GM18502 (cell line): Measurements from ENCODE around the gene MEGF11.
"Not testable (repeated sequence)": the region's sequence is repeated elsewhere in the genome, so short reads cannot be mapped to it uniquely, and the experiment has no call there.

Experiments used
- ATAC-seq: cut with Tn5 transposase; IDR thresholded peaks from one replicate; pipeline ENCODE4 v1.9.1; 2021; ENCODE audit warnings: mild to moderate bottlenecking; ENCODE audit not compliant: unreplicated experiment, poor library complexity

MEGF11 gene

DNA sequence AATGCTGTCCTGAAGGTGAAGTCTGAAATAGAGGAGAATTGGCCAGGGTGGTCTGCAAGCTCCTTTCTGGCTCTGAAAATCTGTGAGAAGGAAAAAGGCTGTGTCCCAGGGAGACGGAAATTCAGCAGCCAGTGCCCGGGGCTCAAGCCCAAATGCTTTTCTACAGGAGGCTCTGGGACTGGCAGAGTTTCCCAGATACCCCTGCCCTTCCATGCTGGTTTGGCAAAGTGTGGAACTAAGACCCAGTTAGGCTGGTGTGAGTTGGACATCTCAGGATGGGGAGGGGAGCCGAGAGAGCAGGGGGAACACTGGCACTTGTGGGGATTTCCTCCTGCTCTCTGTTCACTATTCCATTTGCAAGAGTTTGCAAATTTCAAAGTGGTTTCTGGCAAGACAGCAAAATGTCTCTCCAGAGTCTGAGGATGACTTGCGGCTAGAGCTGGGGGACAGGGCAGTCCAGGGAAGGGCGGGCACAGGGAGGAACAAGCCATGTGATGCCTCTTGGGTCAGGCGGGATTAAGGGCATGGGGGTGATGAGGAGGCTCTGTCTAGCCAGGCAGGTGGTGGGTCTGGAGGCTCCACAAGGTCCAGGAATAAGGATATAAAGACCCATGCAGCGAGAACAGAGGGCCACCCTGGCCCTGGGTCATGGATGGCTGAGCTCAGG is 231.9 kb downstream of the MEGF11 start:
- no peak for ATAC-seq

DNA sequence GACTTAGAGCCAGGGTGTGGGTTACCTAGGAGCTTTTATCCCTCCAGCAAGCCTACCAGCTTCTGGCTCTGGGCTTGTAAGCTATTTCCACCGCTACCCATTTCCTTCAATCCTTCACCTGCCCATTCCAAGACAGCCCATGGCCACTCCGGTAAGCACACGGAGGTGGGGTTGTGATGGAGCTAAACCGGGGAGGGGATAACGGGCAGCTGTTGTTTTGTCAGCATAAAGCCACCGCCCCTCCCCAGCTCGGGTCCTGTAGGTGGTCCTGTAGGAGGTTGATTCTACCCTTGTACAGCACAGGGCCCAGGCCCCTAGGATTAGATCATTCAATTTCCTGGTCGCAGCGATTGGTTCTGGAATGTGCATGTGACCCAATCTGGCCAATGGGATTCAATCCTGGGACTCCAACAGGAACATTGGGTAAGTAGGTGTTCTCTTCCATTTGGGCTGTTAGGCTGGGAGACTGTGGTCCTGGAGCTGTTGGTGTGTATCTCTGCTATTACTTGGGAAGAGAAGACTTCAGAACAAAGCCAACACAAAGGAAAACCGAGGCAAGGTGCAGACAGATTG is 233.6 kb downstream of the MEGF11 start:
- no peak for ATAC-seq

DNA sequence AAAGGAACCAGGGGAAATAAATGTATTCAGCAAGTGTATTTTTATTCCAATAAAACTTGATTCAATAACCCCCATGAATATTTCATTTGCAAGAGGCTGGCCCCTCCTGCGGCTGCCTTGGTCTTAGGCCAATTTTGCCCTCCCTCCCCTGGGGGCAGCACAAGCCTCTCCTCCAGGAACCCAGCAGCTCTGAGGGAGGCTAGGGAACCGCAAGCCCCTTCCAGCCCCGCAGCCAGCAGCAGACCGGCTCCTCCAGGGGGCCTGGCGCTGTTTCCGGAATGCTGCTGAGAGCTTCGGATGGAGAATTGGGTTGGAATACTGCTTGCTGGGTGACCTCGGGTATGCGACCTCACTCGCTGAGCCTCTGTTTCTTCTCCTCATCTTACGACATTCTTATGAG is 234.2 kb downstream of the MEGF11 start:
- no peak for ATAC-seq

DNA sequence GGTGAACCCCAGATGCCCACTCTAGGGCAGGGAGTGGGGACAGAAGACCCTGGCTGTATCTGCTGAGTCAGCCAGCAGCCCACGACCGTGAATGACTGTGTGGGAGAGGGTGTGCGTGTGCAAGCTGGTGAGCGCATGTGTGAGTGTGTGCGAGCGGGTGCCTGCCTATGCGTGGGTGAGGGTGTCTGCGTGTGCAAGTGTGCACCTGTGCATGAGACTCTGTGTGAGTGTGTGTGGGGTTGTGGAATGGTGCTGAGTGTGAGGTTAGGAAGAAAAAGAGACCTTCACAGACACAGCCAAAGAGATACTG is 235.1 kb downstream of the MEGF11 start:
- ATAC-seq = no peak

DNA sequence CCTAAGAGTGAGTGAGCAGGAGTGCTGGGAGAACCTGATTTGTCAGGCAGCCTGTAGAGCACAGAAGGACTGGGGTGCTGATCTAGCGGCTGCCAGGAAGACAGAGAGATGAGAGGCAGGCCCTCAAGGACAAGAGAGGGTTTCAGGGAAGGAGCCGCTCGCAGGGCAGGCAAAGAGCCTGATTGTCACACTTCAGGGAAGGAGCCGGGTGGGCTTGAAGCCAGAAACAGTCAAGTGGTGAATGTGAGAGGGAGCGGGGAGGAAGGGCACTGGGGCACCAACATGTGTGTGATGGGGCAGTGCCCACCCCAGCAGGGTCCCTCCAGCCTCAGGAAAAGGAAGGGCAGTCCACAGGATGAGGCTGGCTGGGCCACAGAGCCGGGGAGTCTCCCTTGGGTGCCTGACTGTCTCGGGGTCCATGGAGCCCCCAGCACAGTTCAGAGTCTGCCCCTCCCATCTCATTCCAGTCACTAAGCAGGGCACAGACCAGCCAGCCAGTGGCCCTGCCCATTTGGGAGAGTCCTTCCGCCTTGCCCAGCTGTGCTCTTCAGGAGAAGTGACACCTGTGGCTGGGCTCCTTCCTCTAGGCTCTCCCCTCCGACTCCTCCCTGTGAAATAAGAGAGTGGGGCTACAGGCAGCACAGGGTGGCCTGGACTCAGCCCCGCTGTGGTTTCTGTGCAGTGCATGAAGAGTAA is 235.6 kb downstream of the MEGF11 start:
- ATAC-seq = no peak

DNA sequence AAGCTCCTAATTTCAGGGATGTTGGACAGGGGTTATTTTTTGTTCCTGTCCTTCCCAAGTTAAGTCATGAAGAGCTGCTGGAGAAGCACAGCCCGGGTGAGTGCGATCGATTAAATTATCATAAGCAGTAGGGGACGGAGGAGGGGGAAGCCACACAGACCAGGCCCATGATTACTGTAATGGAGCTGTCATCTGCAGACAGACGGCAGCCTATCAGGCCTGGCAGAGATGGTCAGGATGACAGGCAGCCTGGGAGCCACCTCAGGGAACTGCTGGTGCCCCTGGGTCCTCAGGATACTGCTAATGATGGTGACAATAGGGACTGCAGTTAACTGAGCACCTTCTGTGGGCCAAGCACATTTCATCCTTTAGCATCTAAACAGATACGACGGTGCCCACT is 236.6 kb downstream of the MEGF11 start:
- ATAC-seq = no peak

DNA sequence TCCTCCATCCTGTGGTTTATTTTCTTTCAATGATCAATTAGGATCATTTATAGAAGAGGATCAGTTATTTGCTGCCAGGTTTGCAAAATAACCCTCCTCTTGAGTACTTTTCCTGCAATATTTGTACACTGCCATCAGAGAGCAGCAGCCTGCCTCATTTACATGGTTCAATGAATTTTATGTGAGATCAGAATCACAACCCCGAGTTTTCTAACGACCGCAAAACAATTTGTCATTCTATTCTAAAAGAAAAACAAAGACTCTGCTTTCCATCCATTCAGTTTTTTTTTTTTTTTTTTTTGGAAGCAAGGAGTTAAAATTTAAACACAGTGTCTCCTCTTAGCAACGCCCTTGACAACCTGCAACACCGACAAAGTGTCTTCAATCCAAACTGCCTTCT is 237.4 kb downstream of the MEGF11 start:
- no peak for ATAC-seq

DNA sequence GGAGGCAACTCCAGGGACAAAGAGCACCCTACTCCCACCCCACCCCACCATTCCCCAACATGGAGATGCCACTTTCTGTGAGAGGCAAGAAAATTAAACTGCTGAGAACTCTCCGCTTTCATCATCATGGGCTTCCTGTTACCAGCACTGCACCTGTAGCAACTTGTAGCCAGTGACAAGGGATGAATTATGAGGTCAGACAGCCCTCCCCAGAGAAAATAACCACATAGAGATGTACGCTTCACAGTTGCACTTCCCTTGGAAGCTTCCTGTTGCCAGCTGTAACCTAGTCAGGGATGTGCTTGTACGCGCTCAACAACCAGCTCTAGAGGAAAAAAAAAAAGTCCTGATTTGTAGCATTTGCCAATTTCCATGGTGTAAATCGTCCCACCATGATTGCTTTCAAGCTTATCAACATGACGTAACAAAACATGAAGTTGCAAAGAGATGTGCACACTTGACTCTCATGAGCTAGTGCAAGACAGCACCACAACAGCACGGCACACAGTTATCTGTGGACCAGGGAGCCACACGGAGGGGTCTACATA is 238.8 kb downstream of the MEGF11 start:
- ATAC-seq = no peak

DNA sequence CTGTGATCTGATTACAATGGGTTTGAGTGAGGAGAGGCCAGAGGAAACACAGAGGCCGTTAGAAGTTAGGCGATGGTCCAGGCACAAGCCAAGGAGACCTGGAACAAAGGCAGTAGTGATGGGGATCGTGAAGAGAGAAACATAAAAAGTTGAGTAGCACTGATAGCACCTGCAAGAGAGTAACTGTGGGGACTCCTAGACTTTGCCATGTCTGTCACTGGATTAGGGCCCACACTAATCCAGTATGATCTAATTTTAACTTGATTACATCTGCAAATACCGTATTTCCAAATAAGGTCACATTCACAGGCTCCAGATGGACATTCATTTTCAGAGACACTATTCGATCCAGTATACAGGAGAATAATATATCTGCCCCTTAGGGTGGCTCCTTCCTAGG is 239.5 kb downstream of the MEGF11 start:
- no peak for ATAC-seq

DNA sequence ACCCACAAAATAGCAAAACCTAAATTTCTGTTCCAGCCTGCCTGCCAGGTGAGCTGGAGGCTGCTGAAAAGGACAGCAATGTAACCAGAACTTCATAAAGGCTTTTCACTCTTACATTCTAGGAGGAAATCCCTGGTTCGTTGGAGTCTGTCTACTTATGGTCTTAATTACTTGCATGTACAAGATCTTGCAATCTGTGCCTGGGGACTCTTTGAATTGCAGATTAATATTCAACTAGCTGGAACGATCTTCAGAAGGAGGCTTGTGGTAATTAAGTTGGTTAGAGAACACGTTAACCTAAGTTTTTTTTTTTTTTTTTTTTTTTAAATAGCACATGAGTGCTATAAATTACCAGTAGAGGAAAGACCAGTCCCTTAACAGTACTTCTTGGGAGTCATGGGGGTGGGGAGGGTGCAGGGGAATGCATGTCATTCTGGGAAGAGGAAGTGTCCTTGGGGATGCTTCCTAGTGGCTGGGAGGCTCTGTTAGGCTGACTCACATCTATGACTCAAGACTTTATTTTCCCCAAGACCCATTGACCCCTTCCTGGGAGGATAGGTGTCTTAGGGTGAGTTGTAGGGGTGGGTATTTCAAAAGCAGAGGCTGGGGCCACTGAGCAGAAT is 244.5 kb downstream of the MEGF11 start:
- no peak for ATAC-seq

DNA sequence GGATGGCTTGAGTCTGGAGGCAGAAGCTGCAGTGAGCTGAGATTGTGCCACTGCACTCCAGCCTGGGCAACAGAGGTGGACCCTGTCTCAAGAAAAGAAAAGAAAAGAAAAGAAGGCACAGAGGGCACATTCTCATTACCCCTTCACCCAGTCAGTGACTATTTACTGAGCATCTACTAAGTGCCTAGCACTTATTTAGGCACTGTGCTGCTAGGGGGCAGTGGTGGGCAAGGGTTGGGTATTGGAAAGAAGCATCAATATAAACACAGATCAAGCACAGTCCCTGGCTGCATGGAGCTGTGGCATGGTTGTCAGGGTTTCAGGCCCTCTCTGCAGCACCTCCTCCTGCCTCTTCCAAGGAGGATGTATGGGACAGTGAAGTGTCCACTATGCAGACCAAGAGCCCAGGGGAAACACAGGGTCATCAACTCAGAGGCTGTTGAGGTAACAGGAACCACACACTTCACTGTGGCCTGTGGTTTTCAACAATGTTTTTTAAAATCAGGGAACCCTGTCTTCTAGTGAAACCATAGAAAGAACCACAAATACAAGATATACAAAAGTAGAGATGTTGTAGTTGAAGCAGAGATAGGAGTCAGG is 245.8 kb downstream of the MEGF11 start:
- no peak for ATAC-seq

DNA sequence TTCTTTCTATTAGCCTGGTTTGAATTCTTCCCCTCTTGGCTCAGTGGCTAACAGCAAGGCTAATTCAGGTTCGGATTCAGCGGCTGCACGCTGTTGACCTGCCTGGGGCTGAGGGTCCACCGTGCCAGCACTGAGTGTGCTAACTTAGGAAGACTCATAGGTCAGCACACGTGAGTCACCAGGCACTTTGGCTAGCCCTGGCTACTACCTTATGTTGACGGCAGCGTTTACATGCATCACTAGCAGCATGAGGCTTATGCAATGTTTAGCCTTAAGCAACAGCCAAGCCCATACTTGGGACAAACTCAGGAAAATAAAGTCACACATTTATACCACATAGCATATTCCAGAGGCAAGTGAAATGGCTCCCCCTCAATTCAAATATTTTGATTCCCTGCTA is 246.6 kb downstream of the MEGF11 start:
- ATAC-seq = no peak

DNA sequence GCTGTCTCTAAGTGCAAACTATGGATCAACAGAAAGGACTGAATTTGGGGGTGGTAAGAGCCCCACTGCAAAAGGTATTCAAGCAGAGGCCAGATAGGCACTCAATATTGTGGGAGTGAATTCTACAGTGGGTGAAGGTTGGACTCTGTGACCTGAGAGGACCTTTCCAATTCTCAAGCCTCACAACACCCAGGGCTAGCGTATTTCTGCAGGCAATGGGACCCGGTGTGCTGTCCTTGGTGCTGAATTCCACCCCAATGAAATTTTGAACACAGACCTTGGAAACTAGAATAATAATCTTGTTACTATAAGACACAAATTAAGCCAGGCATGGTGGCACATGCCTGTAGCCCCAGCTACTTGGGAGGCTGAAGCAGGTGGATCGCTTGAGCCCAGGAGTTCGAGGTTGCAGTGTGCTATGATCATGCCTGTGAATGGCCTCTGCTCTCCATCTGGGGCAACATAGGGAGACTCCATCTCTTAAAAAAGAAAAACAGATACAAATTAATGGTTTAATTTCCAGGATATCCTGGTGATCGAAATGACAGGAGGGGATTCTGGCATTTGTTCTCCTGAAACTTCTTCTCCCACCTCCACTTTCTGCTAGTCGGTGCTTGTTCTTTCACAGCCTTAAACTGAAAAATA is 248.8 kb downstream of the MEGF11 start:
- ATAC-seq = no peak

DNA sequence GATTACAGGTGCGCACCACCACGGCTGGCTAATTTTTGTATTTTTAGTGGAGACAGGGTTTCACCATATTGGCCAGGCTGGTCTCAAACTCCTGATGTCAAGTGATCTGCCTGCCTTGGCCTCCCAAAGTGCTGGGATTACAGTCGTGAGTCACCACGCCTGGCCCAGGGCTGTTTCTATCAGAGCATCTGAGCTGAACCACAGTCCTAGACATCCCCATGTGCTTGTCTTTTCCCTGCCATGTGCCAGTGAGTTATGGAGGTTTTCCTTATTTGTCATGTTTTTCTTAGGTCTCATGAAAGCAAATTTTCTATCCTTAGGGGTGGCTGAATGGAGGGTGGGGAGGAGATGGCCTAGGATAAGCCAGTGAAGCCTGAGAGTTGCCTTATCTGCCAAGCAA is 250.4 kb downstream of the MEGF11 start:
- not testable (repeated sequence) for ATAC-seq

DNA sequence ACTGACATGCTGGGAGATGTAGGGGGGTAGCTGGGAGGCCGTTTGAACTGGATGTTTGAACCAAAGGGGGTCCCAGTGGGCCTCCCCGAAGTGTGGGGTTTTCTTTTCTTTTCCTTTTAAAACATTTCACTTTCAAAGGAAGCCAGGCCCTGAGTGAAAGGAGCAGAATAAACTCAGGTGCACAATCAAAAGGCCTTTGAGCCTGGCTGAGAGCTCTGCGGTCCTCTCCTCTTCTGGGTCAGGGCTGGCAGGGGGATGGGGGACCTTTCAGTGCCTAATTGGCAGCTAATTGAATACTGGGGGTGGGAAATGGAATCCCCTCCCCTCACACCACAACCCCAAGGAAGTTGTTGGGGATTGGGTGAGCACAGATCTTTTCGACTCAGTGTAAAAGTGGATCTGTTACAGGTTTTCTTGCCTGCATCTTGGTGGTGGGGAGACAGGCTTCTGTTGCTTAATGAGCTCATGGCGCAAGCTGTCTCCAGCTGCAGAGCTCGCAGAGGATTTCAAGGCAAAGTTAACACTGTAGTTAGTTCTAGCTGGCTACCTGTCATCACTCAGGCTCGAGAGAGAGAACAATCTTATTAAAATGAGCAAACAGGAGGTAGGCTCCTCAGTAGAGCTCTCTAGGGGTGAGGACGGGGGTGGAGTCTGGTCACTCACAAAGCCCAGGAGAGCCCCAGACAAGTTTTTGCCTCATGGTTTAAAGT is 251.7 kb downstream of the MEGF11 start:
- ATAC-seq = no peak

DNA sequence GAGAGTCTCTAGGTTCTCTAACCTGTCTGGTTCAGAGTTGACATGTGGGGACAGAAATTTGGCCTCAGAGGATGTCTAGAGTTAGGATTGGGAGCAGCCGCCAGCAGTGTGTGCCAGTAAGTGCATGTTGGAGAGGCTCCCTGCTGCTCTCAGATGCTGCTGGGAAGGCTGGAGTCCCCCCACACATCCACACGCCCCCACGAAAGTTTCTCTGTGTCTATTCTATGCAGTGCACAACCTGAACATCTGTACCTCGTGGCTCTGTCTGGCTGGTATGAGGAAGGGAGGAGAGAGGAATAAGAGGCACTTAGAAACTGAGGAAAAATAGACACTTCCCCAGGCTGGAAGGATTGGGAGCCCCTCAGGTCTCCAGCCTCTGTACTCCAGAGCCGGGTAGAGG is 252.5 kb downstream of the MEGF11 start:
- ATAC-seq = no peak

DNA sequence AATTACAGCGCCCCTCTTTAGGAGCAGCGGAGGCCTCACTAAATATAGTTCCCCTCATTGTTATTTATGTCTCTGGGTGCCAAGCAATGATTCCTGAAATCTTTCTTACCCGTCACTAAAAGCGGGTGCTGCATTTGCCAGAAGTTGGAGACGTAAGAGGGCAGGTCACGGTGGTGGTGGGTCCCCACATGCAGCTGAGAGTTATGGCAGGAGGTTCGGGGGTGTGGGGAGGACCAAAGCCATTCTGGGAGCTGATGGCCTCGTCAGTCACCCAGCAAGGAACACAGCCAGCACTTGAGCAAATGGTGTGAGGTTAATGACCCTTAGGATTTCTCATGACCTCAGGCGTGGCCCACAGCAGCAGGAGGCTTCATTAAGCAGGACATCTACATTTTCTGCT is 255.1 kb downstream of the MEGF11 start:
- no peak for ATAC-seq

DNA sequence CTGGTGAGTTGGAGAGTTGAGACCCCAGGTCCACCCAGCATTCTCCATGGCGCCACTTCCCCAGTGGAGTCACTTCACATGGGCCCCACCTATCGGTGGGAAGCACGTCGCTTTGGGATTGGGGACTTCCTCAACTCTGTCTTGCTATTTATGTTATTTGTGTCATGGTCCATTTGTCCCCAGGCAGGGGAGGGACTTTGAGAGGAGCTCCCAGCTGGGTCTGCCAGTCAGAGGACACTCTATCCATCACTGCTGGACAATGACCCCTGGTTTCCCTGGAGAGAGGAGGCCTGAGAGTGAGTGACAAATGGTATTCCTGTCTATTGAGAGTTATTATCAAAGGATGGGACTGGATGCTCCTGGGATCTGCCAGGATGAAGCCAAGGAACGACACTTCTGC is 256.6 kb downstream of the MEGF11 start:
- ATAC-seq = no peak

DNA sequence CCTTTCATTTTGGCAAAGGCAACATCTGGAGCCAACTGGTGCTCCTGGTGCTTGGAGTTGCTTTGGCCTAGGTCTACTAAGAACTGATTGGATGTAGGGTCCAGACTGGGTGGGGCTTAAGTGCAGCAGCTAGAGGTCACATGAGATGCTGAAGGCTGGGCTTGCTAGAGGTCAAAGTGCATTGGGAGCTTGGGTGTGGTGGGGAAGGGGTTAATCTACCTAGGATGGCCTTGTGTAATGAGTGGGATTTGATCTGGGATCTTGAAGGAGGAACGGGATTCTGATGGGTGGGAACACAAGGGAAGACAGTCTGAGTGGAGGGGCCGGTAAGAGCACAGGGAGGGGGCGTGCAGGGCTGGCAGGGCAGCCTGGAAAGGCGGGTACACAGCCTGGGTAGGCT is 258.7 kb downstream of the MEGF11 start:
- no peak for ATAC-seq

DNA sequence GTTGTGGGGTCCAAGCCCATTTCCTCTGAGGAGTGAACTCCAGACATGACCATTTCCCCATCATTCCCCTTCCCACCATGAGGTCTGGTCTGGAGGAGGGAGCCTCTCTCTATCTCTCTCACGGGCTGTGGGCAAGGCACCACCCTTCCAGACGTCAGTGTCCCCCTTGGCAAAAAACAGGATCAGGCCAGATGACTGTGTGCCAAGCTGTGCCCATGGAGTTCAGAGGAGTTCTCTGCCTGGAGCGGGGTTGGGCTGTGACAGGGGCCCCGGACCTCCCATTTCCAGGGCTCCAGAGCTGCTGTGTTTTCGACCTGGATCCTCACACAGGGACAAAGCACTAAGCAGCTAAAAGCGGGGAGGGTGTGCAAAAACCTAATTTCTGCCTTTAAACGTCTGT is 259.8 kb downstream of the MEGF11 start:
- ATAC-seq = no peak
